HG02678 (cell line): ENCODE measurements around the gene BRIP1.
"Not testable (repeated sequence)": the region's sequence is repeated elsewhere in the genome, so short reads cannot be mapped to it uniquely, and the experiment has no call there.

Experiments used
- ATAC-seq: cut with Tn5 transposase; IDR thresholded peaks from one replicate; pipeline ENCODE4 v1.9.1; 2021; ENCODE audit warnings: mild to moderate bottlenecking, moderate library complexity; ENCODE audit not compliant: unreplicated experiment

The BRIP1 gene

GRCh38 chr17:61862975-61863800 lies at the start of gene BRIP1:
TSS of gene BRIP1 (minus strand) at chr17:61863528. CDS start at chr17:61861539, 1,989 bp downstream.
- ATAC-seq, result peak; percentile 96

DNA sequence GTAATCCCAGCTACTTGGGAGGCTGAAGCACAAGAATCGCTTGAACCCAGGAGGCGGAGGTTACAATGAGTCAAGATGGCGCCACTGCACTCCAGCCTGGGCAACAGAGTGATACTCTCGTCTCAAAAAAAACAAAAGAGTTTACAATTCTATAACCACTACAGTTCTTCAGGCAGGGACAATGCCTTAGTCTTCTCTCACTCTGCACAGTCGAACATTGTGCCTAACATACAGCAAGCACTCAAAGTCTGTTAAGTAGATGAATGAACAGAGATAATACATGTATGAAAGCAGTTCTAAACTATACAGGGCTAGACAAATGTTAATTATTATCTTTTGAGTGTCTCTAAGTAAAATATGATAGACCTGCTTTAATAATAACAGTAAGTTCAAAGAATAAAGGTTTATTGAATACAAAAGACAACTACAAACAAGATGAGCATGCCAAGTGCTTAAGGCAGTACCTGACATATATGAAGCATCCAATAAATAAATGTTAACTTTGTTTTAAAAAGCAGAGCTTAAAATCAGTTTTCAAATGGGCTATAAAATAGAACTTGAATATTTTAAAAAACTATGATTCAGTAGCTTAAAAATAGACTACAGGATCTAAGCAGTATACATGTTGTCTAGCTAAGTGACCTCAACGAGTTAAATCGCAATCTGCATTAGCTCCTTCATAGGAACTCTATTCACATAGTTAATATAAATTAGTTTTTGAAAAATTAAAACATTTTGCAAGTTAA lies 45.1 kb upstream of the BRIP1 start:
- ATAC-seq, result no peak

DNA sequence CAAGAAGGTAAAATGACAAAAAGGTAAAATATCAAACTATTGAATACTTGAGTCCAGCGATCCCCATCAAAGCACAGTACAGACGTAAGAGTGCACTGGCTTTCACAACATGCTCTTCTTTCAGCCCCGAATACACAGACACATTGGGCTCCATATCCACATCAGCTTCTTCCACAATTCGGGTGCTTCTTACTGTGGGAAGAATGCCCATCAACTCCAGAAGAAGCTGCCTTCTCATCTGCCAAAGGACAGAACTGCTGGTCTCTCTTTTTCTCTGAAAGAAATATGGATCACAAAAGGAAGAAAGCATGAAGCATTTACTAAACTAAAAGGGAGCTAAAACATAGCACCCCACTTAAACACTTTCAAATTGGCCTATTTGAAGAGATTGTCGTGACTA lies 44.0 kb upstream of the BRIP1 start:
- no peak for ATAC-seq

DNA sequence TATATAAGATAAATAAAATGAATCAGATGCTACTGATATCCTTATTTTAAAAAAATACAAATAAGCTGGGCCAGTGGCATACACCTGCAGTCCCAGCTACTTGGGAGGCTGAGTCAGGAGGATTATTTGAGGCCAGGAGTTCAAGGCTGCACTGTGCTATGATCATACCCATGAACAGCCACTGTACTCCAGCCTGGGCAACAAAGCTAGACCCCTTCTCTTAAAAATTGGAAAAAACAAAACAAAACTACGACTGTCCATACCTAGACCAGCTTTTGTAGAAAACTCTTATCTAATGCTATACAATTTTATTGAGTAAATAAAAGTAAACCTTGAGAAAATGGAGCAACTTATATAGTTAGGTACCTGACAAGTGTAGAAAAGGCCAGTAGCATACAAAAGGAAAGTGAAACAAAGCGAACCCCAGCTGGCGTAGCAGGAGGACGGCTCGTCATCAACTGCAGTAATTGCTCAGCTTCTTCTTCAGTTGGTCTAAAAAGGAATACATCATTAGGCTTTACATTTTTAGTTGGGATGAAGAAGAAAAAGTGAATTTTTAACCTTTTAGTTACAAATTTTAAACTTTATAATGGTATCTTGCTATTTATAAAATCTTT lies 40.9 kb upstream of the BRIP1 start:
- peak; percentile 88 for ATAC-seq

DNA sequence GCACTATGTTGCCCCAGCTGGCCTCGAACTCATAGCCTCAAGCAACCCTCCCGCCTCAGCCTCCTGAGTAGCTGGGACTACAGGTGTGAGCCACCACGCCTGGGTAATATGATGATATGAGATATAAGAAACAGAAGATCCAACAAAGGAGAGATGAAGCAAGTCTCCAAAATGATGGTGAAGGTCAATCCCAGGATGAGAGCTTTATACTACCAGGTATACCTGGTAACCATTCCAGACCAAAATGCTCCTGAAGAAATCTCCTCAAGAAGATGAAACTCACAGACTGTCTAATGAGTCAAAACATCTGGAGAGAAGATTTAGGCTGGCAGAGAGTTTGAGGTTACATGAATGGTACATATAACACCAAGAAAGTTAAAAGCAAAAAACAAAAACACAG lies 39.9 kb upstream of the BRIP1 start:
- ATAC-seq, result no peak

DNA sequence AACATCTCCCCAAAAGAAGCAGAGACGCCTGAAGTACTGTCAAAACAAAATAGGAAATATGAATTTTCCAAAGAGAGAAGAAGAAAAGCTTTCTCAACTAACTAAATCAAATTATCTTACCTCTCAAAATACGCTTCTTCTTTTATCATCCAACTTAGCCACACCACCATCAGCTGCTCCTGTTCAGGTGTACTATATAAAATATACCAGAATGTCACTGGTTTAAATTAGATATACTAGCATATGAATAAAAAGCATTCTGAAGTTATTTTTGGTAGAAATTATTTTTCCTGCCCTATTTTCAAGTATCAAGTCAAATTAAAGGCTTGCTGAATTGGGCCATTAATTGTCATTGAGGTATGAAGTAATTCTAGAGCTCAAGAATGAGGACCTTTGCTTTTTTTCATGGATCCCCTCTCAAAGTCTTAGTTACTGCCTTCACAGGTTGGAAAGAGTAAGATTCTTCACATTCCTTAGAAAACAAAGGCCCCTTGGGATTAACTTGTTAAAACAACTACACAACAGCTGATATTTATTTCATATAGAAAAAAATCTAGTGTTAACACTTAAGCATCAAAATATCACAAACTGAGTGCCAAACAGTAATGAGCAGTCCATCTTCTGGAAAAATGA lies 34.3 kb upstream of the BRIP1 start:
- ATAC-seq, result no peak

GRCh38 chr17:61895391-61895790 lies 32.1 kb upstream of the BRIP1 start:
- no peak for ATAC-seq

GRCh38 chr17:61894310-61894709 lies 31.0 kb upstream of the BRIP1 start:
- ATAC-seq, result not testable (repeated sequence)

- not testable (repeated sequence) for ATAC-seq
Observed at GRCh38 chr17:61887733-61888132, 24.4 kb upstream of the BRIP1 start.

DNA sequence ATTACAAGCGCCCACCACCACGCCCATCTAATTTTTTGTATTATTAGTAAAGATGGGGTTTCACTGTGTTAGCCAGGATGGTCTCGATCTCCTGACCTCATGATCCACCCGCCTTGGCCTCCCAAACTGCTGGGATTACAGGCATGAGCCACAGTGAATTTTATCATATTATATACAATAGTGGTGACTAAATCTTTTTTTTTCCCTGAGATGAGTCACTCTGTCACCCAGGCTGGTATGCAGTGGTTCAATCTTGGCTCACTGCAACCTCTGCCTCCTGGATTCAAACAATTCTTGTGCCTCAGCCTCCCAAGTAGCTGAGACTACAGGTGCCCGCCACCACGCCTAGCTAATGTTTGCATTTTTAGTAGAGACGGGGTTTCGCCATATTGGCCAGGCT lies 22.5 kb upstream of the BRIP1 start:
- ATAC-seq, result not testable (repeated sequence)

GRCh38 chr17:61884864-61885263 lies 21.5 kb upstream of the BRIP1 start:
- ATAC-seq, result no peak

GRCh38 chr17:61880589-61881102 lies 17.3 kb upstream of the BRIP1 start:
- ATAC-seq, result no peak

DNA sequence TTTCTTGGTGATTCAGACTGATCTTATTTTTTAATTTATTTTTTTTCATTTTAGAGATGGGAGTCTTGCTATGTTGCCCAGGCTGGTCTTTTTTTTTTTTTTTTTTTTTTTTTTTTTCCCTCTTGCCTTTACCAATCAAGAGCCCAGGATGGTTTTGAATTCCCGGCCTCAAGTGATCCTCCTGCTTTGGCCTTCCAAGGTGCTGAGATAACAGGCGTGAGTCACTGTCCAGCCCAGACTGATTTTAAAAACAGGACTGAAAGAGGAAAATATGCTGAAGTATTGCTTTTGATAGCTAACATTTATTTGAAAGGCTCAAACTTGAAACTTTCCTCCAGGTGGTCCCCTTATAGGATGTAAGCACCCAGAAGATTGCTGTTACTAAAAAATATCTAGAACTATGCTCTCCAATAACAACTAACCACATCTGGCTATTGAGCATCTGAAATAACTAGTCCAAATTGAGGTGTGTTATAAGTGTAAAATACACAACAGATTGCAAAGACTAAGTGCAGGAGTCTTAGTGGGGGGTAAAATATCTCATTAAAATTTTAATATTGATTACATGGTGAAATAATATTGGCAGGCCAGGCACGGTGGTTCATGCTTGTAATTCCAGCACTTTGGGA lies 15.8 kb upstream of the BRIP1 start:
- ATAC-seq, result no peak

DNA sequence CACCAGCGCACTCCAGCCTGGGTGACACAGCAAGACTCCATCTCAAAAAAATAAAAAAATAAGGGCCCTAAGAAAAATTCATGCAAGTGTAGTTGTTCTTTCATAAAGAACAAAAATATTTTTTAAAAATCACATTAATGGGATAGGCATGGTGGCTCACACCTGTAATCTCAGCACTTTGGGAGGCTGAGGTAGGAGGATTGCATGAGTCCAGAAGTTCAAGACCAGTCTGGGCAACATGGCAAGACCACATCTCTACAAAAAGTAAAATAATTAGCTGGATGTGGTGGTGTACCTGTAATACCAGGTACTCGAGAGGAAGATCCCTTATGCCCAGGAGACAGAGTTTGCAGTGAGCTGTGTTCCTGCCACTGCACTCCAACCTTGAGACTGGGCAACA lies 15.2 kb upstream of the BRIP1 start:
- ATAC-seq, result no peak

DNA sequence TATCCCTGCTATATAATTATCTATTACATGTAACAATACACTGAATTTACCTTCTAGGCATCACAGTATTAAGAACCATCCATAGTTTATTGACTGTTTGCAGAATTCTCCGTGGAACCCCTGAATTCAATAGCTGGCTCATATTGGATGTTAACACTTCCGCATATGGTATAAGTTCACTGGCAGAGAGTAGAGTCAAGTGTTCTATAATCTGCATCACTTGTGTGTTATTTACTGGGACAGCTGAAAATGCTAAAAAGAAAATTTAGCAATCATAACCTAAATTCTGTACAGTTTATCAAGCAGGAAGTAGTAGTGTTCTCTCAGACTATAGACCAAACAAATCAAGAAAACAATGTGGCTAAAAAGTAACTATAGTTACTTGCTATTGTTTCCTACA lies 14.5 kb upstream of the BRIP1 start:
- no peak for ATAC-seq

- no peak for ATAC-seq
Observed at GRCh38 chr17:61875804-61876203, 12.5 kb upstream of the BRIP1 start.

DNA sequence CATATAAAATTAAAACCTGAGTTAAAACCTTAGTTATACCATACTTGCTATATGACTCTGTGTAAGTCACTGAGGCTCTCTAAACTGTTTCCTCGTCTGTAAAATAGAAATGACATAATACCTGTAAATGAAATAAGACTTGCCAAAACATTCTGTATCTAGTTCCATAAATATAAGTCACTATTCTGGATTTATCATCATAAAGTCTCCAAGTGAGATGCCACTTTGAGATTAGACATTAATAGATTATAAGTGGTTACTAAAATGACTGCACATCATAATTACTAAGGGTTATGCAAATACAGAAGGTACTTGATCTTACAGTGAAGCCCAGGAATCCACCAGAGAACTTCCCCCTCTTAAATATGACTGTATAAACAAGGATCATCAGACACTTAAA lies 12.0 kb upstream of the BRIP1 start:
- no peak for ATAC-seq

GRCh38 chr17:61874075-61874474 lies 10.7 kb upstream of the BRIP1 start:
- ATAC-seq, result no peak

DNA sequence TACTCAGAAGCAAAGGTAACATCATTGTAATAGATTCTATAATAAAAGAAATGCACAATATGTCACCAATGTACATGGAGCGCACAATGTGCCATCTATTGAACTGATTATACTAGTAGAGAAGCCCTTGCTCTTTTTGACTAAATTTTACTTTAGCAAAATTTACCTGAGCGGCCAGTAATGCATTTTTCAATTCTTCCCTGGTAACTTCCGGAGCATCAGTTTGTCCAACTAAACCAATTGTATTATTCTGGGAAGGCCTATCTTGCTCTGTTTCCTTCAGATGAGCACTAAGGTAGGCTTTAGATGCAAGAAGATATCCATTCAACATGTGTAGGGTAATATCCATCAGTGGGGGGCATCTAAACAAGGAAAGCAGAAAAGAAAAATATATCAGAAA lies 8.8 kb upstream of the BRIP1 start:
- no peak for ATAC-seq

DNA sequence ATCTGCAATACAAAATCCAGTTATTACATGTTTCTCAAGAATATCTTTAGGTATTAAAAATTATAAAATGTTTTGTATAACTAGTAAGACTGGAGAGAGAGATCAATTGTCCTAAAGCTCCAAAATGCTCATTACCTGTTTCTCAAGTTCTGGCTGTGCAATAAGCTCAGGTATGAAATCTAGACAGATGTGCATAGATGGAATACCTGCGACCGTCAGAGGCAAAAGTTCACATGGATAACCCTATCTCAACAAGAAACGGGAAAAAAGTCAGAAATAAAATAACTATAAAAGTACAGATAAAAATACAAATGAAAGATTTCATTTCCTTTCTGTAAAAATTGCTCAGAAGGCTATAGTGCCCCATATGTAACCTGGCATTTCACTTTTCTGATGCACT lies 5.8 kb upstream of the BRIP1 start:
- ATAC-seq, result no peak

DNA sequence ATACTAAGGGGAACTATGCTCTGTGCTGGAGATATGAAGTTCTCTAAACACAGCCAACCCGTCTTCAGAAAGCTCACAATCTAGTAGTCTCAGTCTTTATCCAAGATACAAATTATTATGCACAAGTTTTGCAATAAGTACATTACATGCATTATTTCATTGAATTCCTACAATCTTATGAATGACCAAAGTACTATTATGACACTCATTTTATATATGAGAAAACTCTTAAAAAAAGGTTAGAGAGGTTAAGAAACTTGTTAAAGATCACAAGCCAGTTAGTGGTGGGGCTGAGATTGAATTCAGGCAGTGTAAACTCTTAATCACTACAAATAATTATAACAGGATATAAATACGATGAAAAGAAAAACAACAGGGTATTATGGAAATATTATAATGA lies 4.7 kb upstream of the BRIP1 start:
- no peak for ATAC-seq
